ENCODE results near the gene GNG14.

The GNG14 gene

GRCh38 chr19:12667731-12668302 lies 20.0 kb upstream of the GNG14 start:
- H3K4me3 ChIP-seq (ENCODE audit: low read length) = peak overlapping the region; percentile 94
- no peak for DNase-seq (ENCODE audit: low read depth)
- TF ChIP-seq CTCF (IDR thresholded peaks at IDR 0.05; ENCODE audit: insufficient read depth, low read depth, low read length, missing control alignments) = no peak

- no peak for DNase-seq (ENCODE audit: low read depth)
- no peak for TF ChIP-seq CTCF (IDR thresholded peaks at IDR 0.05; ENCODE audit: insufficient read depth, low read depth, low read length, missing control alignments)
- H3K4me3 ChIP-seq (ENCODE audit: low read length) = peak overlapping the region; percentile 94
Observed at GRCh38 chr19:12668346-12668745, 19.5 kb upstream of the GNG14 start.

- H3K4me3 ChIP-seq (ENCODE audit: low read length) = peak overlapping the region; percentile 94
- DNase-seq (ENCODE audit: low read depth) = peak; percentile 79
- no peak for TF ChIP-seq CTCF (IDR thresholded peaks at IDR 0.05; ENCODE audit: insufficient read depth, low read depth, low read length, missing control alignments)
Observed at GRCh38 chr19:12668932-12669269, 18.9 kb upstream of the GNG14 start.

- TF ChIP-seq CTCF (IDR thresholded peaks at IDR 0.05; ENCODE audit: insufficient read depth, low read depth, low read length, missing control alignments) = no peak
- peak overlapping the region; percentile 94 for H3K4me3 ChIP-seq (ENCODE audit: low read length)
- peak; percentile 84 for DNase-seq (ENCODE audit: low read depth)
Observed at GRCh38 chr19:12669270-12670158, 18.3 kb upstream of the GNG14 start.

- DNase-seq (ENCODE audit: low read depth) = no peak
- peak overlapping the region; percentile 94 for H3K4me3 ChIP-seq (ENCODE audit: low read length)
- no peak for TF ChIP-seq CTCF (IDR thresholded peaks at IDR 0.05; ENCODE audit: insufficient read depth, low read depth, low read length, missing control alignments)
Observed at GRCh38 chr19:12670159-12670928, 17.5 kb upstream of the GNG14 start.

- TF ChIP-seq CTCF (IDR thresholded peaks at IDR 0.05; ENCODE audit: insufficient read depth, low read depth, low read length, missing control alignments) = no peak
- no peak for DNase-seq (ENCODE audit: low read depth)
- H3K4me3 ChIP-seq (ENCODE audit: low read length) = no peak overlapping the region
Observed at GRCh38 chr19:12672744-12673143, 15.1 kb upstream of the GNG14 start.
